Glomerular visceral epithelial cell (primary cell): ENCODE data around the gene NDUFV2.
"Not testable (repeated sequence)": the region's sequence is repeated elsewhere in the genome, so short reads cannot be mapped to it uniquely, and the experiment has no call there.

Source experiments
- DNase-seq: peaks from one replicate; pipeline ENCODE4 v3.0.0-alpha.2; 2016; ENCODE audit errors: extremely low spot score

Gene NDUFV2

GRCh38 chr18:9102508-9103375 lies at the start of gene NDUFV2:
NDUFV2 (plus strand) TSS chr18:9102699; CDS start chr18:9102744, 45 bp downstream.
- peak; percentile 95 for DNase-seq

- no peak for DNase-seq
Measured at GRCh38 chr18:9053814-9054213, 48.7 kb upstream of the NDUFV2 start.

- peak; percentile 39 for DNase-seq
Measured at GRCh38 chr18:9055185-9055584, 47.3 kb upstream of the NDUFV2 start.

- no peak for DNase-seq
Measured at GRCh38 chr18:9055626-9056025, 46.9 kb upstream of the NDUFV2 start.

- DNase-seq = no peak
Measured at GRCh38 chr18:9057646-9058045, 44.9 kb upstream of the NDUFV2 start.

- DNase-seq = no peak
Measured at GRCh38 chr18:9058406-9058805, 44.1 kb upstream of the NDUFV2 start.

- no peak for DNase-seq
Measured at GRCh38 chr18:9062418-9062751, 40.1 kb upstream of the NDUFV2 start.

- no peak for DNase-seq
Measured at GRCh38 chr18:9065864-9066263, 36.6 kb upstream of the NDUFV2 start.

GRCh38 chr18:9066358-9066757 lies 36.1 kb upstream of the NDUFV2 start:
- DNase-seq = no peak

- DNase-seq = no peak
Measured at GRCh38 chr18:9066817-9067306, 35.6 kb upstream of the NDUFV2 start.

- no peak for DNase-seq
Measured at GRCh38 chr18:9067823-9068222, 34.7 kb upstream of the NDUFV2 start.

- no peak for DNase-seq
Measured at GRCh38 chr18:9068346-9068745, 34.2 kb upstream of the NDUFV2 start.

GRCh38 chr18:9069601-9070000 lies 32.9 kb upstream of the NDUFV2 start:
- DNase-seq = no peak

GRCh38 chr18:9070212-9070611 lies 32.3 kb upstream of the NDUFV2 start:
- no peak for DNase-seq

GRCh38 chr18:9079818-9080528 lies 22.5 kb upstream of the NDUFV2 start:
- DNase-seq = no peak

- DNase-seq = no peak
Measured at GRCh38 chr18:9081940-9082339, 20.6 kb upstream of the NDUFV2 start.

- no peak for DNase-seq
Measured at GRCh38 chr18:9082711-9083510, 19.6 kb upstream of the NDUFV2 start.

- DNase-seq = no peak
Measured at GRCh38 chr18:9086015-9086414, 16.5 kb upstream of the NDUFV2 start.

- DNase-seq = no peak
Measured at GRCh38 chr18:9086624-9087023, 15.9 kb upstream of the NDUFV2 start.

- no peak for DNase-seq
Measured at GRCh38 chr18:9087144-9087543, 15.4 kb upstream of the NDUFV2 start.

- DNase-seq = no peak
Measured at GRCh38 chr18:9088252-9088651, 14.2 kb upstream of the NDUFV2 start.

- DNase-seq = not testable (repeated sequence)
Measured at GRCh38 chr18:9088727-9089126, 13.8 kb upstream of the NDUFV2 start.
